HEK293 (cell line): ENCODE results near the gene RNF4.
A peak's percentile ranks its signal among the peaks of the same experiment; 100 is the strongest.

ENCODE experiments used
- ATF2 ChIP-seq: fragments of 450-650 bp; formaldehyde crosslinking; IDR thresholded peaks from 2 replicates; pipeline ENCODE4 v1.5.1; 2016; ENCODE audit warnings: missing biosample characterization, missing genetic modification characterization, low read depth
- BCL11A ChIP-seq: fragments of 450-650 bp; formaldehyde crosslinking; IDR thresholded peaks from 2 replicates; pipeline ENCODE4 v1.5.1; 2016; ENCODE audit warnings: low read depth, missing biosample characterization, missing genetic modification characterization
- BCL6B ChIP-seq: fragments of 450-650 bp; formaldehyde crosslinking; IDR thresholded peaks from 2 replicates; pipeline ENCODE4 v1.5.1; 2017; ENCODE audit warnings: missing biosample characterization, missing genetic modification characterization
- EGR2 ChIP-seq: fragments of 450-650 bp; formaldehyde crosslinking; IDR thresholded peaks from 2 replicates; pipeline ENCODE4 v1.5.1; 2016; ENCODE audit warnings: low read depth, missing biosample characterization, missing genetic modification characterization
- ELK4 ChIP-seq: IDR thresholded peaks from 2 replicates; pipeline ENCODE4 v1.6.1; 2011; ENCODE audit warnings: mild to moderate bottlenecking, low read depth, low read length, borderline replicate concordance
- PRDM2 ChIP-seq: fragments of 450-650 bp; formaldehyde crosslinking; IDR thresholded peaks from 2 replicates; pipeline ENCODE4 v1.5.1; 2016; ENCODE audit warnings: missing biosample characterization, missing genetic modification characterization, borderline replicate concordance
- ZBTB48 ChIP-seq: fragments of 450-650 bp; formaldehyde crosslinking; IDR thresholded peaks from 2 replicates; pipeline ENCODE4 v1.5.1; 2016; ENCODE audit warnings: missing biosample characterization, missing genetic modification characterization
- ZBTB8A ChIP-seq: fragments of 450-650 bp; formaldehyde crosslinking; IDR thresholded peaks from 2 replicates; pipeline ENCODE4 v1.5.1; 2016; ENCODE audit warnings: missing biosample characterization, missing genetic modification characterization
- ZEB2 ChIP-seq: fragments of 450-650 bp; formaldehyde crosslinking; IDR thresholded peaks from 2 replicates; pipeline ENCODE4 v1.5.1; 2016; ENCODE audit warnings: missing biosample characterization, missing genetic modification characterization
- ZFHX2 ChIP-seq: fragments of 450-650 bp; formaldehyde crosslinking; conservative IDR thresholded peaks from 2 replicates; pipeline ENCODE4 v1.5.1; 2016; ENCODE audit warnings: missing biosample characterization, missing genetic modification characterization
- ZNF138 ChIP-seq: fragments of 450-650 bp; formaldehyde crosslinking; IDR thresholded peaks from 2 replicates; pipeline ENCODE4 v1.5.1; 2016; ENCODE audit warnings: missing biosample characterization, missing genetic modification characterization, borderline replicate concordance
- ZNF155 ChIP-seq: fragments of 450-650 bp; formaldehyde crosslinking; IDR thresholded peaks from 2 replicates; pipeline ENCODE4 v1.5.1; 2016; ENCODE audit warnings: missing biosample characterization, missing genetic modification characterization
- ZNF19 ChIP-seq: fragments of 450-650 bp; formaldehyde crosslinking; IDR thresholded peaks from 2 replicates; pipeline ENCODE4; 2016; ENCODE audit warnings: missing biosample characterization, missing genetic modification characterization, low read depth
- ZNF26 ChIP-seq: fragments of 450-650 bp; formaldehyde crosslinking; IDR thresholded peaks from 2 replicates; pipeline ENCODE4 v1.5.1; 2016; ENCODE audit warnings: missing biosample characterization, missing genetic modification characterization
- ZNF391 ChIP-seq: fragments of 450-650 bp; formaldehyde crosslinking; IDR thresholded peaks from 2 replicates; pipeline ENCODE4 v1.5.1; 2016; ENCODE audit warnings: low read depth, missing biosample characterization, missing genetic modification characterization, borderline replicate concordance
- ZNF548 ChIP-seq: fragments of 450-650 bp; formaldehyde crosslinking; IDR thresholded peaks from 2 replicates; pipeline ENCODE4 v1.5.1; 2016; ENCODE audit warnings: missing biosample characterization, missing genetic modification characterization
- ZNF610 ChIP-seq: fragments of 450-650 bp; formaldehyde crosslinking; IDR thresholded peaks from 2 replicates; pipeline ENCODE4 v1.5.1; 2016; ENCODE audit warnings: missing biosample characterization, missing genetic modification characterization, borderline replicate concordance
- ZNF623 ChIP-seq: fragments of 450-650 bp; formaldehyde crosslinking; IDR thresholded peaks from 2 replicates; pipeline ENCODE4 v1.5.1; 2016; ENCODE audit warnings: missing biosample characterization, missing genetic modification characterization
- ZNF658 ChIP-seq: fragments of 450-650 bp; formaldehyde crosslinking; IDR thresholded peaks from 2 replicates; pipeline ENCODE4; 2016; ENCODE audit warnings: missing biosample characterization, missing genetic modification characterization
- ZSCAN18 ChIP-seq: fragments of 450-650 bp; formaldehyde crosslinking; IDR thresholded peaks from 2 replicates; pipeline ENCODE4 v1.5.1; 2016; ENCODE audit warnings: missing biosample characterization, missing genetic modification characterization
- ZSCAN30 ChIP-seq: fragments of 450-650 bp; IDR thresholded peaks from 2 replicates; pipeline ENCODE4 v1.5.1; 2018; ENCODE audit warnings: missing biosample characterization, mild to moderate bottlenecking, missing genetic modification characterization, moderate library complexity

Gene RNF4

GRCh38 chr4:2469192-2469984 lies 482 bp downstream of the RNF4 start (continued):
- peak; percentile 3; the same call in 1 of the 2 replicates for TF ChIP-seq ELK4
- no peak for TF ChIP-seq ZBTB48 (tag by site-specific recombination)
- TF ChIP-seq ZNF391 (tag by site-specific recombination): no peak
- no peak for TF ChIP-seq BCL6B (tag by site-specific recombination)
- TF ChIP-seq ZNF138 (tag by site-specific recombination): no peak
- TF ChIP-seq ZNF623 (tag by site-specific recombination): no peak
- no peak for TF ChIP-seq ZNF26 (tag by site-specific recombination)
- no peak for TF ChIP-seq ZNF658
- TF ChIP-seq BCL11A: no peak
- 0 out of 2 replicates have a peak, but pooled peaks have one; percentile 9 for TF ChIP-seq ZSCAN30 (tag by site-specific recombination)
- no peak for TF ChIP-seq ZNF19 (tag by site-specific recombination)
- no peak for TF ChIP-seq ZEB2 (tag by site-specific recombination)
- peak; percentile 27 for TF ChIP-seq ZFHX2
- TF ChIP-seq ZNF610 (tag by site-specific recombination): no peak
- TF ChIP-seq ATF2 (tag by site-specific recombination): no peak
- peak; percentile 36; the same call in 1 of the 2 replicates for TF ChIP-seq EGR2 (tag by site-specific recombination)
- TF ChIP-seq PRDM2: no peak
- no peak for TF ChIP-seq ZNF548 (tag by site-specific recombination)
- peak; percentile 57; the same call in 1 of the 2 replicates for TF ChIP-seq ZBTB8A (tag by site-specific recombination)
- no peak for TF ChIP-seq ZSCAN18 (tag by site-specific recombination)
- no peak for TF ChIP-seq ZNF155 (tag by site-specific recombination)
